ENCODE results near the gene SEMA4D.

Gene SEMA4D

DNA sequence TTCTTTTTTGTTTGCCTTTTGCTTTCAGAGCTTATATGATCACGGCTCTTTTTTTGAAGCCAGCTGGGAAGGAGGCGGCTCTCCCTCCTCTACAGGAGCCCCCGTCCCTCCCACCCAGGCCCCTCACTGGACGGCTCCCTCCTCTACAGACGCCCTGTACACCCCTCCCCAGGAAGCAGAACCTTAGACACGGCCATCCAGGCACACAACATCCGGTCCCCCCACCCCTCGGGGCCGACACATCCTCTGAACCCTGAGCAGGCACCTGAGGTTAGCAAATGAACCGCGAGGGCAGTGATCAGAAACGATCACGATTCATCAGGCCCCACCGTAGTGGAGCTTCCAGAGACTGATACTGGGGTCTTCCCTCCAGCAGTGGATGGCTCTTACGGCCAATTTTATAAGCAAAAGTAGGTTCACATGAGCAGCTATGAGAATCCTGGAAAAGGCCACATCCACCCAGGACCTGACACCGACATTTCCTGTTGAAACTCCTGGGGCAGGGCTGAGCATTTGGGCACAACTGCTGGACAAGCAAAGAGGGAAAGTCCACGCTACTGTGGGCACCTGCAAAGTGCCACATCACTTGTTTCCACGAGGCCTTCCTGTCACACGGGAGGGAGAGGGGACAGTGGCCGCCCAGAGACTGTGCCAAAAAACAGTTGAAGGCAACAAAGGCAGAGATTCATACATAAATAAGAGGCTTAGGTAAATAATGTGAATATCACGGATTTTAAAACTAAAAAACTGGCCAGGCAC is 78.9 kb downstream of the SEMA4D start:
- no peak overlapping the region for H3K4me3 ChIP-seq (ENCODE audit: control insufficient read depth, low read depth, low read length)
- DNase-seq (ENCODE audit: low read depth), result no peak
- TF ChIP-seq, protein P1, sequence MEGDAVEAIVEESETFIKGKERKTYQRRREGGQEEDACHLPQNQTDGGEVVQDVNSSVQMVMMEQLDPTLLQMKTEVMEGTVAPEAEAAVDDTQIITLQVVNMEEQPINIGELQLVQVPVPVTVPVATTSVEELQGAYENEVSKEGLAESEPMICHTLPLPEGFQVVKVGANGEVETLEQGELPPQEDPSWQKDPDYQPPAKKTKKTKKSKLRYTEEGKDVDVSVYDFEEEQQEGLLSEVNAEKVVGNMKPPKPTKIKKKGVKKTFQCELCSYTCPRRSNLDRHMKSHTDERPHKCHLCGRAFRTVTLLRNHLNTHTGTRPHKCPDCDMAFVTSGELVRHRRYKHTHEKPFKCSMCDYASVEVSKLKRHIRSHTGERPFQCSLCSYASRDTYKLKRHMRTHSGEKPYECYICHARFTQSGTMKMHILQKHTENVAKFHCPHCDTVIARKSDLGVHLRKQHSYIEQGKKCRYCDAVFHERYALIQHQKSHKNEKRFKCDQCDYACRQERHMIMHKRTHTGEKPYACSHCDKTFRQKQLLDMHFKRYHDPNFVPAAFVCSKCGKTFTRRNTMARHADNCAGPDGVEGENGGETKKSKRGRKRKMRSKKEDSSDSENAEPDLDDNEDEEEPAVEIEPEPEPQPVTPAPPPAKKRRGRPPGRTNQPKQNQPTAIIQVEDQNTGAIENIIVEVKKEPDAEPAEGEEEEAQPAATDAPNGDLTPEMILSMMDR (IDR thresholded peaks at IDR 0.05; ENCODE audit: control insufficient read depth, insufficient read depth, low read depth, low read length, missing control alignments), result no peak

DNA sequence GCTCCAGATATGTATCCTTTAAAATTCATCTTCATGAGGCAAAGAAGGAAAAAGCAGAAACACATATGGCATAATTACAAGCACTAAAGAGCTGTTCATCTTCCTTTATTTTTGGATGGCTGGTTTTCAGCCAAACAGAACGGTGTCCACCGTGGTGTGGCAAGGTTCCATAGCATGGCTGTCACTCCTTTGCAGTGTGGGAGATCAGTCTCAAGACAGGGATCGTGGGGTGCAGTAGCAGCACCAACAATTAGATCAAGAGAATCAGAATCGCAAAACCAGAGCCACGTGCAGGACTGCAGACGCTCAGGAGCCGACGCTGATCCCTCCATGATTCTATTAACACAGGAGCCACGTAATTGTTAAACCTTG is 79.5 kb downstream of the SEMA4D start:
- no peak for DNase-seq (ENCODE audit: low read depth)
- H3K4me3 ChIP-seq (ENCODE audit: control insufficient read depth, low read depth, low read length), result no peak overlapping the region
- TF ChIP-seq, protein P1 (IDR thresholded peaks at IDR 0.05; ENCODE audit: control insufficient read depth, insufficient read depth, low read depth, low read length, missing control alignments), result no peak

DNA sequence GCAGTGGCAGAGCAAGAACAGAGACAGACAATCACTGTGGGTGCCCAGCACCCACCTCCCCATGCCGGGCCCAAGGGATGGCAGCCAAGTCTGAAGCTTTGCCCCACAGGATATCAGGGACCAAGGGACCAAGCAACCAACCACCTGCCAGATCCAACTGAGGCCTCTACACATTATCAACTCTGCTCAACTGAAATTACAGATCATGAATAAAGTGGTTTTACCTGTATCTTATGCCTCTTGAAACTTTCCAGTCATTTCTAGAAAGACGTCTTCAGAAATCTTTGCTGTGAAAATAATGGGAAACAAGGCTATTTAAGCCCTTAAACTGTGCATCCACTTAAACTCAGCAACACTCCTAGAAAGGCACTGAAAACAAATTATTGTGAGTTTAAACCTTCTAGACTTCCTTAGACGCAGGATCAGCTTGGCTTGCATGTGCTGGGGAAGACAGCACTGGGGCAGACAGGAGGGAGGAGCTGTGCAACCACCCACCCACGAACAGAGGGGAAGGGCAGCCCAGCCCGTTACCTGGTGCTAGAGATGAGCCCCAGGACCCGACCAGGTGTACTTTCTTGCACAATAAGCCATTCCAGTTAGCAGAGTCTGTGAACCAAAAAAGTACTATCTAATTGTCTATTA is 80.0 kb downstream of the SEMA4D start:
- no peak overlapping the region for H3K4me3 ChIP-seq (ENCODE audit: control insufficient read depth, low read depth, low read length)
- TF ChIP-seq, protein P1 (IDR thresholded peaks at IDR 0.05; ENCODE audit: control insufficient read depth, insufficient read depth, low read depth, low read length, missing control alignments), result no peak
- DNase-seq (ENCODE audit: low read depth), result no peak

DNA sequence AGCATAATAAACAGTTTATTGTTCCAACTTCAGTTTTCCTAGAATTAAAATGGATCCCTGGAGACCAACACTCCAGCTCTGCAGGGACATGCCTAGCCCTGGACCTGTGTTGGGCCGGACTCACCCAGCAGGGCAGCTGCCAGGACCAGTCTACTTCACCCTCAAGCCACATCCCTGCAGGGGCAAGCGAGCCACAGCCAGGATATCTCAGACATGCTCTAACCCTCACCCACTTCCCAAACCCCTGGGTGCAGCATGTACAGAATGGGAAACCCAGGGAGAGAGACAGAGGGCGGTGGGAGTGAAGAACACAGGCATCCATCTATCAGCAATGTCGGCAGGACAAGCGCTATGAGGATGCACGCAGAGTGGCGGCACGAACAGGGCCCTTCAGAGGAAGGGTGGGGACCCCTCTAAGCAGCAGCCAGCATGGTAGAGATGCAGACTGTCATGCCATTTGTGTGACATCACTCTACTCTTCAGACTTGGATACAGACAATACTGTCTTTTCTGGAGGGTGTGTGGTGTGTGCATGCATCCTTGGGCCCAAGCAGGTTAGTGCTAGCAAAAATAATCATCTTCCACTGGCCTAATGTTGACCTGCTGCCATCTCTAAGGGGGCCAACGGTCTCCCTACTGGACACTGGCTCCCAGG is 83.1 kb downstream of the SEMA4D start:
- TF ChIP-seq, protein P1 (IDR thresholded peaks at IDR 0.05; ENCODE audit: control insufficient read depth, insufficient read depth, low read depth, low read length, missing control alignments), result no peak
- H3K4me3 ChIP-seq (ENCODE audit: control insufficient read depth, low read depth, low read length), result no peak overlapping the region
- DNase-seq (ENCODE audit: low read depth), result no peak

DNA sequence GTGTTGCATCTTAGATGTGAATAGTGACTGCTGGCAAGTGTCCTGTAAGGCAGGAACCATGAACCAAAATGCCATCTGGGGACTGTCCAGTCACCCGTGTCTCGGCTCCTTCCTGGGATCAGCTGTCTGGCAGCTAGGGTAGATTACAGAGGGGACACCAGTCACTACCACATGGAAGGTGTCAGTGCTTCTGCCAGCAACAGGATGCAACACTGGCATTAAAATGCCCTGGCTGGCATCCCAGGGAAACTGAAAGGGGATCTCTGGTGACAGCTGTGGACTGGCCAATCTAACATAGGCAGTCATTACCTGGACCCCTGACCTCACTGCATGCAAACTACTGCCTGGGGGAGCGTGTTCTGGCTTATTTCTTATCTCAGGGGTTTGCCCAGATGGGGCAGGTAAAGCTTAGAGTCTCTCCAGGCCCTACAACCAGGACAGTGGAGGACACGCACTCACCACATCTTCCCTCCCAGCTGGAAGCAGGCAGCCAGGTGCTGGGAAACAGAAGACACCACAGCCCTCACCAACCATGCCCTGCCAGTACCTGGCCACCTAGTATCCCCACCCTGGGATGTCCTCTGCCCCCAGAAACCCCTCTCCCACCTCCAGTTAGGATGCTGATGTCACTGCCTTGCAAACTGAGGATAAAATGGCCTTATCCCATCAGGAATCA is 83.8 kb downstream of the SEMA4D start:
- H3K4me3 ChIP-seq (ENCODE audit: control insufficient read depth, low read depth, low read length), result no peak overlapping the region
- DNase-seq (ENCODE audit: low read depth), result no peak
- TF ChIP-seq, protein P1 (IDR thresholded peaks at IDR 0.05; ENCODE audit: control insufficient read depth, insufficient read depth, low read depth, low read length, missing control alignments), result no peak

DNA sequence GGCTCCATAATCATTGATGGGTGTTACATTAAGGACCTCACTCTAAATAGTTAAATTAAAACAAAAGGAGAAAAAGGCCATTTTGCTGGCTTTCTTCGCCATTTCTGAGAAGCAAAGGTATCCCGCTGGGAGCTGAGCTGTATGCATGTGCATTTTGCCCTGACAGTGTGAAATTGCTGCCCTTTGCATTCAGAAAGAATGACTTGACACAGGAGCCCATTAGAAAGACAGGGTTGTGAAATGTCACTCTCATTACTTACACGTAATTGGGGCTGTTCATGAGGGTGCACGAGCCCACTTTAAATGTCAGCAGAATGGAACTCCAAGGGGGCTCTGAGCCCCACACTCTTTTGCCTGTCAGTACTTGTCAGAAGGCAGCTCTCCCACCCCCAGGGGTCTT is 85.0 kb downstream of the SEMA4D start:
- DNase-seq (ENCODE audit: low read depth), result no peak
- TF ChIP-seq, protein P1 (IDR thresholded peaks at IDR 0.05; ENCODE audit: control insufficient read depth, insufficient read depth, low read depth, low read length, missing control alignments), result no peak
- H3K4me3 ChIP-seq (ENCODE audit: control insufficient read depth, low read depth, low read length), result no peak overlapping the region

Measured in AG09309 (cell line).